ENCODE data around the gene OSTC.

DNA sequence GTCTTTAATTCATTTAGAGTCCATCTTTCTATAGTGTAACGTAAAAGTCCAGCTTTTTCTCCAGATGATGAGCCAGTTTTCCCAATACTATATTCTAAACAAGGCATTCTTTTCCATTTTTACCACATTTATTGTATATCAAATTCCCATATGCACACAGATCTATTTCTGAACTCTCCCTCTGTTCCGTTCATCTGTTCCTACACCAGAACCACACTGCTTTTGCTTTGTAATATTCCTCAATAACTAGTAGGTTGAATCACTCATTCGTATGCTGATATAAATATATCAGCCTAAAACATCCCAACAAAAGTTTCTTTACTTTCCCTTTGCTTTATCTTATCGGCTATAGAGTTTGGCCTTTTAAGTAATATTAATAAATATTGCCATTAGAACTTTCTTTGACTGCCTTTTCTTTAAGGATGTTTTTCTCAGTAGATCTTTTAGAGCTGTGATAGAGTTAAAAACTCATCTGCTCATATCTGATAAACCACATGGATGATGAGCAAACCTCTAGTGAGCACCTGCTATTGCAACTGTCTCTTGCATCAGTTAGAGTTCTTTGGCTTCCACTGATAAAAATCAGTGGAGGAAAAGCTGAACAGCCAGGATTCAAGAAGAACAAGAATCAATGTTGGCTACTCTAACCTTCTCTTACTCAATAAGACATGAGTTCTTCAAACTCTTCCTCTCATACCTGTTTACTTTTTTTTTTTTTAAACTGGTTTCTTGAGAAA lies 43.2 kb upstream of the OSTC start:
- TF ChIP-seq POLR2A (IDR thresholded peaks at IDR 0.05; ENCODE audit: low read depth, low read length) (no peak), POLR2AphosphoS5 (IDR thresholded peaks at IDR 0.05; ENCODE audit: low read depth, low read length) (no peak), SPI1 (IDR thresholded peaks at IDR 0.05; ENCODE audit: low read depth, low read length) (no peak), POU2F2 (IDR thresholded peaks at IDR 0.05; ENCODE audit: low read depth, low read length) (no peak), TAF1 (IDR thresholded peaks at IDR 0.05; ENCODE audit: low read depth, low read length) (no peak)
